ENCODE measurements around the gene TNFRSF19.

The TNFRSF19 gene

DNA sequence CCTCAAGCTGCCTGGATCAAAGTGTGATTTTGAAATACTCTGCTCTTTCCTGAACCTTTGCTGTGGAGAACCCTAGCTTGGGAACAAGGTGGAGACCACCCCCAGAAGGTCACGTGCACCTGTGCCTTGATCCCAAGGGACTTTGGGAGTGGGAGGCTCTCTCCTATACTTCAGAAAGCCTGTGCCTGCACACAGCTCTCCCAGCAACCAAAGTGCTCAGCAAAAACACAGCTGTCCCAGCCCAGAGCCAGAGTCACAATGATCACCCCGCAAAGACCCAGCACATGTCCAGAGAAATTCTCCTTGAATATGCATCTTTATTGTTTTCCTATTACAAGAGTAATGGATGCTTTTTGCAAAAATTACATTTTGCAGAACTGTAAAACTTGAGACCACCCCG is 43.4 kb downstream of the TNFRSF19 start:
- no peaks in the 10 kb centered on the region for H3K27me3 ChIP-seq (replicated peaks; ENCODE audit: insufficient read depth, low read length)
- H3K27ac ChIP-seq (ENCODE audit: low read length) = no peak overlapping the region
- H3K9me2 ChIP-seq (replicated peaks; ENCODE audit: insufficient read depth, low read length) = no peaks in the 10 kb centered on the region
- H3K9ac ChIP-seq (ENCODE audit: low read length) = no peak overlapping the region
- TF ChIP-seq, protein P1, sequence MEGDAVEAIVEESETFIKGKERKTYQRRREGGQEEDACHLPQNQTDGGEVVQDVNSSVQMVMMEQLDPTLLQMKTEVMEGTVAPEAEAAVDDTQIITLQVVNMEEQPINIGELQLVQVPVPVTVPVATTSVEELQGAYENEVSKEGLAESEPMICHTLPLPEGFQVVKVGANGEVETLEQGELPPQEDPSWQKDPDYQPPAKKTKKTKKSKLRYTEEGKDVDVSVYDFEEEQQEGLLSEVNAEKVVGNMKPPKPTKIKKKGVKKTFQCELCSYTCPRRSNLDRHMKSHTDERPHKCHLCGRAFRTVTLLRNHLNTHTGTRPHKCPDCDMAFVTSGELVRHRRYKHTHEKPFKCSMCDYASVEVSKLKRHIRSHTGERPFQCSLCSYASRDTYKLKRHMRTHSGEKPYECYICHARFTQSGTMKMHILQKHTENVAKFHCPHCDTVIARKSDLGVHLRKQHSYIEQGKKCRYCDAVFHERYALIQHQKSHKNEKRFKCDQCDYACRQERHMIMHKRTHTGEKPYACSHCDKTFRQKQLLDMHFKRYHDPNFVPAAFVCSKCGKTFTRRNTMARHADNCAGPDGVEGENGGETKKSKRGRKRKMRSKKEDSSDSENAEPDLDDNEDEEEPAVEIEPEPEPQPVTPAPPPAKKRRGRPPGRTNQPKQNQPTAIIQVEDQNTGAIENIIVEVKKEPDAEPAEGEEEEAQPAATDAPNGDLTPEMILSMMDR (IDR thresholded peaks at IDR 0.05; ENCODE audit: low read length) = no peak
- H3K4me2 ChIP-seq (ENCODE audit: low read depth, low read length) = no peak overlapping the region
- no peaks in the 10 kb centered on the region for H3K9me3 ChIP-seq (replicated peaks; ENCODE audit: insufficient read depth, low read length)
- no peak overlapping the region for H2AFZ ChIP-seq (ENCODE audit: low read length)
- no peaks in the 10 kb centered on the region for H4K20me1 ChIP-seq (ENCODE audit: insufficient read depth, low read length)
- no peak overlapping the region for H3K4me3 ChIP-seq (ENCODE audit: low read length)
- no peaks in the 10 kb centered on the region for H3F3A ChIP-seq (ENCODE audit: insufficient read depth, low read length)
- 0 out of 2 replicates have a peak, but pooled peaks cover 3% of the 10 kb centered on the region for H3K4me1 ChIP-seq (ENCODE audit: low read length)
- H3K36me3 ChIP-seq (replicated peaks; ENCODE audit: insufficient read depth, low read length) = no peaks in the 10 kb centered on the region
- no peak for DNase-seq
- H3K79me2 ChIP-seq (ENCODE audit: low read length) = no peaks in the 10 kb centered on the region

DNA sequence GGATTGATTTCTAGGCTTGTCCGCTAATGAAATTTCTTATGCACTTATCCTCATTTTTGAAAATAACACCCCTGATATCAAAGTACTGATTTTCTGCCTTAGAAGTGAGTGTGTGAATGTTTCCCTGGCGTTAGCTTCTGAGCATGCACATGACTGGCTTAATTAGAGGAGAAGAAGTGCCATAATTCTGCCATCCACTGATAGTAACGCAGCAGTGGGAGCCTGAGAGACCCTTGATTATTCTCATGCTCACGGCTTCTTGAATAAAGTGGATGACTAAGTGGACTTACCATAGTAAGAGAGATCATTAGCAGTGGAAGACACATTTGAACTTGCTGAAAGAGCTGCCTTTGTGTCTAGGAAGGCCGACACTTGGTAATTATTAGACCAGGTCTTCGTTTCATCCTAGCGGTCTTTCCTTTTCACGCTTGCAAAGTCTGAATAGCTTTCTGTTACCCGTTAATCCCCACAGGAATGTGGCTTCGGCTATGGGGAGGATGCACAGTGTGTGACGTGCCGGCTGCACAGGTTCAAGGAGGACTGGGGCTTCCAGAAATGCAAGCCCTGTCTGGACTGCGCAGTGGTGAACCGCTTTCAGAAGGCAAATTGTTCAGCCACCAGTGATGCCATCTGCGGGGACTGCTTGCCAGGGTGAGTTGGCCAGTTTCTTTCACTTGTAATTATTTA is 45.3 kb downstream of the TNFRSF19 start:
- no peak for DNase-seq
- H3K4me2 ChIP-seq (ENCODE audit: low read depth, low read length) = no peak overlapping the region
- no peaks in the 10 kb centered on the region for H3K4me1 ChIP-seq (ENCODE audit: low read length)
- H2AFZ ChIP-seq (ENCODE audit: low read length) = no peak overlapping the region
- no peaks in the 10 kb centered on the region for H3K9me2 ChIP-seq (replicated peaks; ENCODE audit: insufficient read depth, low read length)
- TF ChIP-seq EZH2 (optimal IDR thresholded peaks at IDR 0.05; ENCODE audit: low read depth, low read length) = no peak
- TF ChIP-seq, protein P1 (IDR thresholded peaks at IDR 0.05; ENCODE audit: low read length) = no peak
- no peak for TF ChIP-seq EZH2phosphoT487 (IDR thresholded peaks at IDR 0.05; ENCODE audit: low read length)
- H3K4me3 ChIP-seq (ENCODE audit: low read length) = no peak overlapping the region
- H3K9me3 ChIP-seq (replicated peaks; ENCODE audit: insufficient read depth, low read length) = no peaks in the 10 kb centered on the region
- H3K27me3 ChIP-seq (replicated peaks; ENCODE audit: insufficient read depth, low read length) = no peaks in the 10 kb centered on the region
- H3K36me3 ChIP-seq (replicated peaks; ENCODE audit: insufficient read depth, low read length) = no peaks in the 10 kb centered on the region
- no peaks in the 10 kb centered on the region for H4K20me1 ChIP-seq (ENCODE audit: insufficient read depth, low read length)
- no peaks in the 10 kb centered on the region for H3F3A ChIP-seq (ENCODE audit: insufficient read depth, low read length)
- no peak overlapping the region for H3K9ac ChIP-seq (ENCODE audit: low read length)
- H3K79me2 ChIP-seq (ENCODE audit: low read length) = no peaks in the 10 kb centered on the region
- H3K27ac ChIP-seq (ENCODE audit: low read length) = no peak overlapping the region

DNA sequence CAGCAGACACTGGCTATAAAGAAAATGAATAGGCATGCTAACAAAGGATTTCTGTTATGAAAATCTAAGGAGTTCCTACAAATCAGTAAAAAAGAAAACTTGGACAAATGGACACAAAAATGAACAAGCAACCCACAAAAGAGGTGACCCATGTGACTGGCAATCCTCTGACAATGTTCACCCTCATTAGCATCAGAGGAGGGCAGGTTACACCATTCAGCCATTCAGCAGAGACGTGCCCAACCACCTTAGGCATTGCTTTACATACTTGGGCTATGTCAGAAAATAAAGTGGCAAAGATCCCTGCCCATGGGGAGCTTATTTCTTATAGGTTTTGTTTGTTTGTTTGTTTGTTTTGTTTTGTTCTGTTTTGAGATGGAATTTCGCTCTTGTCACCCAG is 46.0 kb downstream of the TNFRSF19 start:
- Histone ChIP-seq H3K4me2 (ENCODE audit: low read depth, low read length) (no peak overlapping the region), H2AFZ (ENCODE audit: low read length) (no peak overlapping the region), H3K9me3 (replicated peaks; ENCODE audit: insufficient read depth, low read length) (no peaks in the 10 kb centered on the region), H4K20me1 (ENCODE audit: insufficient read depth, low read length) (no peaks in the 10 kb centered on the region), H3K27ac (ENCODE audit: low read length) (no peak overlapping the region), H3K9ac (ENCODE audit: low read length) (no peak overlapping the region), H3K4me3 (ENCODE audit: low read length) (no peak overlapping the region), H3F3A (ENCODE audit: insufficient read depth, low read length) (no peaks in the 10 kb centered on the region), H3K9me2 (replicated peaks; ENCODE audit: insufficient read depth, low read length) (no peaks in the 10 kb centered on the region), H3K27me3 (replicated peaks; ENCODE audit: insufficient read depth, low read length) (no peaks in the 10 kb centered on the region), H3K79me2 (ENCODE audit: low read length) (no peaks in the 10 kb centered on the region), H3K4me1 (ENCODE audit: low read length) (no peaks in the 10 kb centered on the region), H3K36me3 (replicated peaks; ENCODE audit: insufficient read depth, low read length) (no peaks in the 10 kb centered on the region)
- no peak for DNase-seq
- TF ChIP-seq EZH2 (optimal IDR thresholded peaks at IDR 0.05; ENCODE audit: low read depth, low read length) = no peak
- TF ChIP-seq, protein P1 (IDR thresholded peaks at IDR 0.05; ENCODE audit: low read length) = no peak
- no peak for TF ChIP-seq EZH2phosphoT487 (IDR thresholded peaks at IDR 0.05; ENCODE audit: low read length)

All from MM.1S (cell line).